Measurements from ENCODE around the gene SENP3.

DNA sequence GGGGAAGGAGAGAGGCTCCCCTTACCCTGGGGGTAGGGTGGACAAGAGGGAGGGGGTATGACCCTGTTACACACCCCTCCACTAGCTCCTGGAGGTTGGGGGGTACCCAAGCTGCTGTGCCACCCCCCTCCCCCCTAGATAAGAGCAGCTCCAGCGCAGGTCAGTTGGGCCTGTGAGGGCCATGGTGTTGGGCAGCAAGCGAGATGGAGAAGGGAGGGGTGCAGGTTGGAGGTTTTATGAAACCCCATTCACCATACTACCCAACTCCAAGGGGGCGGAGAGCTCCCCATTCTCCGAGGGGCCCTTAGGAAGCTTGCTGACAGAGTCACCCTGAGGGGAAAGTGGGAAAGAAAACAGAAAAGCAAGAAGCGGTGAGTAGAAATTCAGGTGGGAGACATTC lies 29.9 kb downstream of the SENP3 start:
- no peak for TF ChIP-seq POLR2AphosphoS5 (IDR thresholded peaks at IDR 0.05; ENCODE audit: low read depth, low read length)
- TF ChIP-seq POLR2A (IDR thresholded peaks at IDR 0.05; ENCODE audit: low read depth, low read length), result no peak
- TF ChIP-seq TAF1 (IDR thresholded peaks at IDR 0.05; ENCODE audit: borderline replicate concordance, low read depth, low read length), result no peak

Measured in GM12892 (cell line).